ENCODE results near the gene THAP4. TPM values are rescaled to one million over a fixed set of nuclear protein-coding genes. Genes with fewer than 3 reads are reported as not detected.
A peak's percentile ranks its signal among the peaks of the same experiment; 100 is the strongest.

Gene THAP4
- total RNA-seq, 2 experiments from 2014 or later = 27.5 to 31.4 TPM

GRCh38 chr2:241559323-241560161, 77.4 kb downstream of the THAP4 start:
- Mint-ChIP-seq H3K27ac (no peak overlapping the region), H3K9me3 (peaks cover 11% of the 10 kb centered on the region), H3K36me3 (ENCODE audit: low read depth) (peaks cover 4% of the 10 kb centered on the region), H3K4me1 (ENCODE audit: low read depth) (peaks cover 15% of the 10 kb centered on the region), H3K4me3 (peak overlapping the region; percentile 60), H3K27me3 (peaks cover 45% of the 10 kb centered on the region)
- H3K27ac ChIP-seq (ENCODE audit: low read depth in 1 of 2, low read length in 2 of 2) = no peak overlapping the region
- H3K4me3 ChIP-seq (ENCODE audit: low read length) = peak overlapping the region; percentile 12
- ATAC-seq (ENCODE audit: poor library complexity) (no peak), DNase-seq (no peak)
- CTCF ChIA-PET = no interaction called here
- H3K36me3 ChIP-seq (ENCODE audit: insufficient read depth, low read length) = no peaks in the 10 kb centered on the region
- intact Hi-C loops (cut with DNase I, micrococcal nuclease) = no loop called here
- POLR2A ChIA-PET = no interaction called here
- TF ChIP-seq, protein P1, sequence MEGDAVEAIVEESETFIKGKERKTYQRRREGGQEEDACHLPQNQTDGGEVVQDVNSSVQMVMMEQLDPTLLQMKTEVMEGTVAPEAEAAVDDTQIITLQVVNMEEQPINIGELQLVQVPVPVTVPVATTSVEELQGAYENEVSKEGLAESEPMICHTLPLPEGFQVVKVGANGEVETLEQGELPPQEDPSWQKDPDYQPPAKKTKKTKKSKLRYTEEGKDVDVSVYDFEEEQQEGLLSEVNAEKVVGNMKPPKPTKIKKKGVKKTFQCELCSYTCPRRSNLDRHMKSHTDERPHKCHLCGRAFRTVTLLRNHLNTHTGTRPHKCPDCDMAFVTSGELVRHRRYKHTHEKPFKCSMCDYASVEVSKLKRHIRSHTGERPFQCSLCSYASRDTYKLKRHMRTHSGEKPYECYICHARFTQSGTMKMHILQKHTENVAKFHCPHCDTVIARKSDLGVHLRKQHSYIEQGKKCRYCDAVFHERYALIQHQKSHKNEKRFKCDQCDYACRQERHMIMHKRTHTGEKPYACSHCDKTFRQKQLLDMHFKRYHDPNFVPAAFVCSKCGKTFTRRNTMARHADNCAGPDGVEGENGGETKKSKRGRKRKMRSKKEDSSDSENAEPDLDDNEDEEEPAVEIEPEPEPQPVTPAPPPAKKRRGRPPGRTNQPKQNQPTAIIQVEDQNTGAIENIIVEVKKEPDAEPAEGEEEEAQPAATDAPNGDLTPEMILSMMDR (IDR thresholded peaks at IDR 0.05) = no peak
- peaks cover 12% of the 10 kb centered on the region for H3K4me1 ChIP-seq (ENCODE audit: insufficient read depth, low read length)
- H3K27me3 ChIP-seq (ENCODE audit: control insufficient read depth in 1 of 2, insufficient read depth in 2 of 2, low read length in 2 of 2) = peaks cover 17 to 38% of the 10 kb centered on the region in 2 experiments
- H3K9me3 ChIP-seq (ENCODE audit: control insufficient read depth in 1 of 2, insufficient read depth in 1 of 2, low read length in 2 of 2) = peaks cover 12 to 19% of the 10 kb centered on the region in 2 experiments

- CTCF ChIA-PET = no interaction called here
- POLR2A ChIA-PET = interaction anchor here (0.6 kb wide), 1 partner anchor 103 kb away, joined by 3 read pairs; no protein-coding TSS in a partner anchor
- Histone ChIP-seq H3K27ac (ENCODE audit: low read depth in 1 of 2, low read length in 2 of 2) (no peak within 1 kb of the TSS), H3K4me1 (ENCODE audit: insufficient read depth, low read length) (peaks cover 12% of the 10 kb centered on the region), H3K4me3 (ENCODE audit: low read length) (peak within 1 kb of the TSS; percentile 16), H3K36me3 (ENCODE audit: insufficient read depth, low read length) (no peaks in the 10 kb centered on the region), H3K27me3 (ENCODE audit: control insufficient read depth in 1 of 2, insufficient read depth in 2 of 2, low read length in 2 of 2) (peaks cover 17 to 38% of the 10 kb centered on the region in 2 experiments), H3K9me3 (ENCODE audit: control insufficient read depth in 1 of 2, insufficient read depth in 1 of 2, low read length in 2 of 2) (peaks cover 12 to 19% of the 10 kb centered on the region in 2 experiments)
- H3K4me3 Mint-ChIP-seq = peak within 1 kb of the TSS; percentile 62
- no peak within 1 kb of the TSS for H3K27ac Mint-ChIP-seq
- H3K36me3 Mint-ChIP-seq (ENCODE audit: low read depth) = peaks cover 4% of the 10 kb centered on the region
- H3K9me3 Mint-ChIP-seq = peaks cover 11% of the 10 kb centered on the region
- intact Hi-C loops (cut with DNase I, micrococcal nuclease) = no loop called here
- H3K4me1 Mint-ChIP-seq (ENCODE audit: low read depth) = peaks cover 15% of the 10 kb centered on the region
- H3K27me3 Mint-ChIP-seq = peaks cover 46% of the 10 kb centered on the region
- TF ChIP-seq, protein P1 (IDR thresholded peaks at IDR 0.05) = no peak
- ATAC-seq (ENCODE audit: poor library complexity) (no peak), DNase-seq (no peak)
Measured at GRCh38 chr2:241558532-241559322, 78.2 kb downstream of the THAP4 start, which contains the start of gene BOK. BOK (plus strand) TSS chr2:241558745; CDS start chr2:241559484, 739 bp downstream.

DNA sequence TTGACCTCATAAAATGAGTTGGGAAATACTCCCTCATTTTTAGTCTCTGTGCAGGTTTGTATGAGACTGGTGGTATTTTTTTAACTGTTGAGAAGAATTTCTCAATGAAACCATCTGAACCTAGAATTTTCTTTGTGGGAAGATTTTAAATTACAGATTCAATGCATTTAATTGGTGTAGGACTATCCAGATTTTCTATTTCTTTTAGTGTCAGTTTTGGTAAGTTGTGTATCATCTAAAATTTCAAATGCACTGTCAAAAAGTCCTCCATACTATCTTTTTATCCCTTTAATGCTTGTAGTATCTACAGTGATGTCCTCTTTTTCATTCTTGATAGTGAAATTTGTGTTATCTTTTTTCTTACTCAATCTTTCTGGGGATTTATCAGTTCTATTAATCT, 80.2 kb downstream of the THAP4 start:
- ChIA-PET POLR2A (no interaction called here), CTCF (interaction anchor here (0.7 kb wide), 1 partner anchor 1037 kb away, joined by 3 read pairs; no protein-coding TSS in a partner anchor)
- Mint-ChIP-seq H3K27me3 (peaks cover 51% of the 10 kb centered on the region), H3K36me3 (ENCODE audit: low read depth) (peaks cover 4% of the 10 kb centered on the region), H3K4me3 (peak overlapping the region; percentile 20), H3K4me1 (ENCODE audit: low read depth) (peaks cover 15% of the 10 kb centered on the region), H3K27ac (no peak overlapping the region), H3K9me3 (peaks cover 11% of the 10 kb centered on the region)
- no peak for DNase-seq
- Histone ChIP-seq H3K9me3 (ENCODE audit: control insufficient read depth in 1 of 2, insufficient read depth in 1 of 2, low read length in 2 of 2) (peaks cover 12 to 19% of the 10 kb centered on the region in 2 experiments), H3K27me3 (ENCODE audit: control insufficient read depth in 1 of 2, insufficient read depth in 2 of 2, low read length in 2 of 2) (peaks cover 17 to 38% of the 10 kb centered on the region in 2 experiments), H3K27ac (ENCODE audit: low read depth in 1 of 2, low read length in 2 of 2) (no peak overlapping the region), H3K36me3 (ENCODE audit: insufficient read depth, low read length) (no peaks in the 10 kb centered on the region), H3K4me3 (ENCODE audit: low read length) (no peak overlapping the region), H3K4me1 (ENCODE audit: insufficient read depth, low read length) (peaks cover 12% of the 10 kb centered on the region)
- ATAC-seq (ENCODE audit: poor library complexity) = no peak
- intact Hi-C loops (cut with DNase I, micrococcal nuclease) = no loop called here
- TF ChIP-seq, protein P1 (IDR thresholded peaks at IDR 0.05) = no peak

All from CD4-positive, alpha-beta T cell (primary cell).